Neural crest cell (in vitro differentiated cells): ENCODE data around the gene ATP6V1E1. TPM values are rescaled to one million over a fixed set of nuclear protein-coding genes. Genes with fewer than 3 reads are reported as not detected.

ENCODE experiments used
- DNase-seq: peaks from one replicate; pipeline ENCODE4 v3.0.0; 2021; ENCODE audit warnings: low read depth, mixed read lengths, low spot score
- H3K27ac Mint-ChIP-seq: one replicate; pipeline ENCODE4 v1.8.0; 2021; ENCODE audit warnings: mild to moderate bottlenecking, mixed read lengths; ENCODE audit not compliant: unreplicated experiment
- H3K27me3 Mint-ChIP-seq: 2 replicates; pipeline ENCODE4 v1.8.0; 2021; ENCODE audit warnings: low read depth, mild to moderate bottlenecking, mixed read lengths
- H3K36me3 Mint-ChIP-seq: 2 replicates; pipeline ENCODE4 v1.8.0; 2021; ENCODE audit warnings: low read depth, mild to moderate bottlenecking, mixed read lengths
- H3K4me1 Mint-ChIP-seq: 2 replicates; pipeline ENCODE4 v1.8.0; 2021; ENCODE audit warnings: mixed read lengths
- H3K4me3 Mint-ChIP-seq: one replicate; pipeline ENCODE4 v1.8.0; 2021; ENCODE audit warnings: mild to moderate bottlenecking, mixed read lengths
- H3K9me3 Mint-ChIP-seq: 2 replicates; pipeline ENCODE4 v1.8.0; 2021; ENCODE audit warnings: mixed read lengths
- CTCF ChIP-seq: fragments of 200-600 bp; sonication (generic); conservative IDR thresholded peaks from 2 replicates; pipeline ENCODE4 v1.5.0; 2021; ENCODE audit warnings: antibody characterized with exemption, mild to moderate bottlenecking
- total RNA-seq: library from RNA; stranded (reverse); gene quantifications from 2 replicates; pipeline ENCODE4 v1.2.1, GENCODE V29; 2021

Gene ATP6V1E1
- total RNA-seq, 1 donor from 2014 or later: 63.9 TPM

GRCh38 chr22:17576470-17576869, 52.1 kb downstream of the ATP6V1E1 start:
- H3K27ac Mint-ChIP-seq: peak overlapping the region; percentile 81
- no peaks in the 10 kb centered on the region for H3K27me3 Mint-ChIP-seq
- no peak for TF ChIP-seq CTCF
- no peak overlapping the region for H3K4me3 Mint-ChIP-seq
- H3K4me1 Mint-ChIP-seq: peaks cover 14% of the 10 kb centered on the region
- no peaks in the 10 kb centered on the region for H3K36me3 Mint-ChIP-seq
- H3K9me3 Mint-ChIP-seq: no peaks in the 10 kb centered on the region
- DNase-seq: no peak

GRCh38 chr22:17575681-17576080, 52.9 kb downstream of the ATP6V1E1 start:
- Mint-ChIP-seq H3K9me3 (no peaks in the 10 kb centered on the region), H3K36me3 (no peaks in the 10 kb centered on the region), H3K4me1 (peaks cover 21% of the 10 kb centered on the region), H3K27ac (no peak overlapping the region), H3K4me3 (no peak overlapping the region), H3K27me3 (no peaks in the 10 kb centered on the region)
- DNase-seq: no peak
- no peak for TF ChIP-seq CTCF

GRCh38 chr22:17575151-17575550, 53.4 kb downstream of the ATP6V1E1 start:
- Mint-ChIP-seq H3K27ac (no peak overlapping the region), H3K4me3 (no peak overlapping the region), H3K4me1 (peaks cover 23% of the 10 kb centered on the region), H3K27me3 (no peaks in the 10 kb centered on the region), H3K36me3 (no peaks in the 10 kb centered on the region), H3K9me3 (no peaks in the 10 kb centered on the region)
- no peak for DNase-seq
- no peak for TF ChIP-seq CTCF

GRCh38 chr22:17570851-17571631, 57.5 kb downstream of the ATP6V1E1 start:
- Mint-ChIP-seq H3K36me3 (no peaks in the 10 kb centered on the region), H3K9me3 (no peaks in the 10 kb centered on the region), H3K27me3 (no peaks in the 10 kb centered on the region), H3K4me3 (no peak overlapping the region), H3K27ac (peak overlapping the region; percentile 64), H3K4me1 (peaks cover 29% of the 10 kb centered on the region)
- DNase-seq: no peak
- TF ChIP-seq CTCF: no peak

- TF ChIP-seq CTCF: no peak
- H3K27me3 Mint-ChIP-seq: no peaks in the 10 kb centered on the region
- H3K36me3 Mint-ChIP-seq: no peaks in the 10 kb centered on the region
- H3K27ac Mint-ChIP-seq: peak overlapping the region; percentile 8
- H3K4me1 Mint-ChIP-seq: peaks cover 23% of the 10 kb centered on the region
- H3K9me3 Mint-ChIP-seq: no peaks in the 10 kb centered on the region
- DNase-seq: no peak
- H3K4me3 Mint-ChIP-seq: peak overlapping the region; percentile 10
These were observed 58.5 kb downstream of the ATP6V1E1 start for GRCh38 chr22:17569971-17570511.
